Suprapubic skin (tissue), 3 donors: ENCODE results near the gene TGFB1.

Experiments
- POLR2A ChIP-seq, 2 donors: fragments of 450-650 bp; IDR thresholded peaks; one replicate each; pipeline ENCODE4 v1.6.1; 2017; ENCODE audit warnings: antibody characterized with exemption in 2 of 2, mild to moderate bottlenecking in 2 of 2, moderate library complexity in 2 of 2
- TF ChIP-seq, protein P1 (sequence below), 2 donors: fragments of 200-600 bp in 1 of 2; fragments of 450-650 bp in 1 of 2; sonication (generic) in 1 of 2; IDR thresholded peaks; one replicate each; pipeline ENCODE4 v1.5.1; 2016 to 2019; ENCODE audit warnings: antibody characterized with exemption in 2 of 2, mild to moderate bottlenecking in 1 of 2, moderate library complexity in 1 of 2

DNA sequence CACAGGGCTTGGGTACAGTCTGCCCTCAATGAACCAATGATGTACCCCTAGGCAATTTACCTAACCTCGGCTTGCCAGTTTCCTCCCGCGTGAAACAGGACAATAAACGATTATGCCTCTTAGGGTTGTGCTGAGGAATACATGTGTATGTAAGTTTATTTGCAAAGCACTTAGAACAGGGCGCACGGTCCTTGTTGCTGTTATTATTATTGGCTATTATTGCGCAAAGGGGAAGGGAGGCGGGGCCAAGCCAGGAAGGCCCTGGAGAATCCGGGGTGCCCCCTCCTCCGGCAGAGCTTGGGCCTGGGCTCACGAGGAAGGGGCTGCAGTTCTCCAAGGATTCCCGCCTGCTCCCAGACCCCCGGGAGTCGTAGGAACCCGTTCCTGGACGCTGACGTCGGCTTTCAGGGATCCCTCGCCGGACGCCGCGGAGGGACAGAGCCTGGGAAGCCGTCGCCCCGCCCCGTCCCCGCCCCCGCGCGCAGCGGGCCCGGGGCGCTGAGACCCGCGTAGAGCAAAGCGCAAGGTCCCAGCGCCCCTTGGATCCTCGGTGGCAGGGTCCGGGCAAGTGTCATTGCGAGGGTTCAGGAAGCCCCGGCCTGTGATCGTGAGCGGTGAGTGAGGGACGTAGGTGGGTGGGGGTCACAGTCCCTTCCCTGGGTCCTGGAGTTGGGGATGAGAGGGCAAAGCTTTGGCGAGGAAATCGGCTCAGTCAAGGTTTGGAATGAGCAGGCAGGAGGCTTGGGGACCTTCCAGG lies 22.7 kb upstream of the TGFB1 start, which contains the start of gene TMEM91:
- TF ChIP-seq, protein P1, sequence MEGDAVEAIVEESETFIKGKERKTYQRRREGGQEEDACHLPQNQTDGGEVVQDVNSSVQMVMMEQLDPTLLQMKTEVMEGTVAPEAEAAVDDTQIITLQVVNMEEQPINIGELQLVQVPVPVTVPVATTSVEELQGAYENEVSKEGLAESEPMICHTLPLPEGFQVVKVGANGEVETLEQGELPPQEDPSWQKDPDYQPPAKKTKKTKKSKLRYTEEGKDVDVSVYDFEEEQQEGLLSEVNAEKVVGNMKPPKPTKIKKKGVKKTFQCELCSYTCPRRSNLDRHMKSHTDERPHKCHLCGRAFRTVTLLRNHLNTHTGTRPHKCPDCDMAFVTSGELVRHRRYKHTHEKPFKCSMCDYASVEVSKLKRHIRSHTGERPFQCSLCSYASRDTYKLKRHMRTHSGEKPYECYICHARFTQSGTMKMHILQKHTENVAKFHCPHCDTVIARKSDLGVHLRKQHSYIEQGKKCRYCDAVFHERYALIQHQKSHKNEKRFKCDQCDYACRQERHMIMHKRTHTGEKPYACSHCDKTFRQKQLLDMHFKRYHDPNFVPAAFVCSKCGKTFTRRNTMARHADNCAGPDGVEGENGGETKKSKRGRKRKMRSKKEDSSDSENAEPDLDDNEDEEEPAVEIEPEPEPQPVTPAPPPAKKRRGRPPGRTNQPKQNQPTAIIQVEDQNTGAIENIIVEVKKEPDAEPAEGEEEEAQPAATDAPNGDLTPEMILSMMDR (IDR thresholded peaks at IDR 0.05) = no peak
- TF ChIP-seq POLR2A (IDR thresholded peaks at IDR 0.05) = no peak
